PC-9 (cell line): Measurements from ENCODE around the gene MTF2.

Experiments used
- CTCF ChIP-seq: fragments of 200-600 bp; sonication (generic); conservative IDR thresholded peaks from 2 replicates; pipeline ENCODE4 v1.6.1; 2017; ENCODE audit warnings: mixed run types, antibody characterized with exemption, mild to moderate bottlenecking, moderate library complexity
- EZH2 ChIP-seq: fragments of 200-600 bp; sonication (generic); IDR thresholded peaks from 2 replicates; pipeline ENCODE4 v1.8.0; 2017; ENCODE audit warnings: antibody characterized with exemption, low read depth

GRCh38 chr1:93148001-93148400 is 68.9 kb downstream of the MTF2 start:
- TF ChIP-seq EZH2 (no peak), CTCF (no peak)
